HG02884 (cell line): ENCODE measurements around the gene PCGF3.
"Not testable (repeated sequence)": the region's sequence is repeated elsewhere in the genome, so short reads cannot be mapped to it uniquely, and the experiment has no call there.

ENCODE experiments used
- ATAC-seq: cut with Tn5 transposase; IDR thresholded peaks from one replicate; pipeline ENCODE4 v1.9.1; 2021; ENCODE audit warnings: mild to moderate bottlenecking, moderate library complexity; ENCODE audit not compliant: unreplicated experiment

The PCGF3 gene

GRCh38 chr4:682490-683172 lies 23.0 kb upstream of the PCGF3 start:
- no peak for ATAC-seq

- ATAC-seq = no peak
Measured at GRCh38 chr4:683247-683897, 22.3 kb upstream of the PCGF3 start.

- no peak for ATAC-seq
Measured at GRCh38 chr4:683982-684622, 21.5 kb upstream of the PCGF3 start.

- ATAC-seq = no peak
Measured at GRCh38 chr4:684623-685327, 20.9 kb upstream of the PCGF3 start.

- no peak for ATAC-seq
Measured at GRCh38 chr4:685679-686412, 19.8 kb upstream of the PCGF3 start.

- ATAC-seq = no peak
Measured at GRCh38 chr4:686413-687040, 19.1 kb upstream of the PCGF3 start.

- ATAC-seq = no peak
Measured at GRCh38 chr4:687048-687970, 18.3 kb upstream of the PCGF3 start.

GRCh38 chr4:687971-688853 lies 17.4 kb upstream of the PCGF3 start:
- no peak for ATAC-seq

- ATAC-seq = no peak
Measured at GRCh38 chr4:688854-689681, 16.6 kb upstream of the PCGF3 start, which contains the start of gene SLC49A3. SLC49A3 (minus strand) TSS chr4:689151; CDS start chr4:689127, 24 bp downstream.

GRCh38 chr4:689723-690122 lies 15.9 kb upstream of the PCGF3 start:
- no peak for ATAC-seq

- no peak for ATAC-seq
Measured at GRCh38 chr4:692771-693554, 12.7 kb upstream of the PCGF3 start.

GRCh38 chr4:694341-694940 lies 11.2 kb upstream of the PCGF3 start:
- not testable (repeated sequence) for ATAC-seq

GRCh38 chr4:699816-700580 lies 5.6 kb upstream of the PCGF3 start:
- no peak for ATAC-seq

GRCh38 chr4:700587-701264 lies 4.9 kb upstream of the PCGF3 start:
- ATAC-seq = no peak

- no peak for ATAC-seq
Measured at GRCh38 chr4:702618-703048, 3.0 kb upstream of the PCGF3 start.
